GM06990 (cell line): Measurements from ENCODE around the gene INPP5A.
"Not testable (repeated sequence)": the region's sequence is repeated elsewhere in the genome, so short reads cannot be mapped to it uniquely, and the experiment has no call there.

Experiments
- DNase-seq: peaks from one replicate; pipeline ENCODE4 v3.0.0-alpha.2; 2011; ENCODE audit not compliant: insufficient read length; ENCODE audit errors: extremely low read depth
- H3K27me3 ChIP-seq: replicated peaks from 2 replicates; pipeline ENCODE4 v1.6.0; 2011; ENCODE audit warnings: low read length; ENCODE audit not compliant: control insufficient read depth, insufficient read depth
- H3K36me3 ChIP-seq: 2 replicates; pipeline ENCODE4 v1.5.1; 2011; ENCODE audit warnings: low read length; ENCODE audit not compliant: control insufficient read depth, insufficient read depth
- H3K4me3 ChIP-seq: replicated peaks from 2 replicates; pipeline ENCODE4 v1.5.1; 2011; ENCODE audit warnings: low read depth, mild to moderate bottlenecking, control low read depth, low read length
- CTCF ChIP-seq: IDR thresholded peaks from 2 replicates; pipeline ENCODE4 v1.5.1; 2011; ENCODE audit warnings: low read length, control low read depth, mild to moderate bottlenecking, inconsistent platforms; ENCODE audit not compliant: insufficient read depth, poor library complexity, severe bottlenecking

Gene INPP5A

DNA sequence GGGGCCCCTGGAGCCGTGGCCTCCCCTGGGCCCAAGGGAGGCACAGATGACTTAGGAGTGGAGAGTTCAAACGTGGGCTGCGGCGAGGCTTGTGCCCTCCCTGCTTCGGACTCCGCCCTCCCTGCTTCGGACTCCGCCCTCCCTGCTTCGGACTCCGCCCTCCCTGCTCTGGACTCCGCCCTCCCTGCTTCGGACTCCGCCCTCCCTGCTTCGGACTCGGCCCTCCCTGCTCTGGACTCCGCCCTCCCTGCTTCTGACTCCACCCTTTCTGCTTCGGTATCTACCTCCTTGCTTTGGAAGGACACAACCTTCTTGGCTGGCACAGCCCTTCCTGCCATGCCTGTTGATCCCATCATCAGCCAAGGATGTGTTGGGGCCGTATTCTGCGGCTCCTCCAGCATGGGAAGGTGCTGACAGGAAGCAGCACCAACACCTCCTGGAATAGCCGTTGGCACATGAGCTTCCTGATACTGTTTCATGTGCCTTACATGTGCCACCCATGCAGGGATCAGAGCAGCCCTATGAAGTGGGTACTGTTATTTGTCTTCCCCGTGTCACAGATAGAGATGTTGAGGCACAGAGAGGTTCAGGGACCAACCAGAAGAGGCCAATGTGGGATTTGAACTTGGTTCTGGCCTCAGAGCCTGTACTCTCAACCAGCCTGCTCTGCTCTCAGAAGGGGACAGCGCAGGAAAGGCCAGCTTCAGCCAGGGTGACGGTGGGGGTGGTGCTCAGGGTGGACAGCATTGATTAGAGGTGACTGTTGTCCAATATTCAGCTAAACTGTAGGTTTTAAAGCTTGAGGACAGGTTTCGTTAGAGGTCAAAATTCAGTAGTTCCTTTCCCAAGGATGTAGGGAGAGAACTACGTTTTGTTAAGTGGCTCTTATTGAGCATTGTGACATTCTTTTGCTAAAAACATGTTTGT is 133.9 kb downstream of the INPP5A start:
- H3K4me3 ChIP-seq = no peak overlapping the region
- no peaks in the 10 kb centered on the region for H3K36me3 ChIP-seq
- H3K27me3 ChIP-seq = no peaks in the 10 kb centered on the region
- no peak for DNase-seq
- TF ChIP-seq CTCF = no peak

- DNase-seq, H3K36me3 ChIP-seq, H3K4me3 ChIP-seq, H3K27me3 ChIP-seq: not testable (repeated sequence)
These were observed 136.2 kb downstream of the INPP5A start for GRCh38 chr10:132673746-132674145.

DNA sequence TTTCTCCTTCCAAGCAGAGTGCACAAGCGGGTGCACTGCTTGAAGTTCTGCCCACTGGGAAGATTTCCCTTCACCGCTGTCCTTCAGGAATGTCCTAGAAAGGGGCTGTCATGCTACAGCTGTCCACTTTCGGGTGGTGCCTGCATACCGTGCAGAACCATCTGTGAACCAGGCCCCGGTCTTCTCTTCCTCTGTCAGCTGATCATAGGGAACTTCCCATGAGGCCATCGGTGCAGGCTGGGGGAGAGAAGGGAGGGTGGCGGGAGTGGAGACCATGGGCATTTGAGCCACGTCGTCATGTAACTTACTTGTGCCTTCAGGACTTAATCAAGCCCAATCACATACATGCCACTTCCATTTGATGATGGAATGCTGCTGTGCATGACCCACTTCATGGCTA is 136.7 kb downstream of the INPP5A start:
- H3K27me3 ChIP-seq = no peaks in the 10 kb centered on the region
- no peaks in the 10 kb centered on the region for H3K36me3 ChIP-seq
- no peak overlapping the region for H3K4me3 ChIP-seq
- no peak for DNase-seq
- no peak for TF ChIP-seq CTCF

DNA sequence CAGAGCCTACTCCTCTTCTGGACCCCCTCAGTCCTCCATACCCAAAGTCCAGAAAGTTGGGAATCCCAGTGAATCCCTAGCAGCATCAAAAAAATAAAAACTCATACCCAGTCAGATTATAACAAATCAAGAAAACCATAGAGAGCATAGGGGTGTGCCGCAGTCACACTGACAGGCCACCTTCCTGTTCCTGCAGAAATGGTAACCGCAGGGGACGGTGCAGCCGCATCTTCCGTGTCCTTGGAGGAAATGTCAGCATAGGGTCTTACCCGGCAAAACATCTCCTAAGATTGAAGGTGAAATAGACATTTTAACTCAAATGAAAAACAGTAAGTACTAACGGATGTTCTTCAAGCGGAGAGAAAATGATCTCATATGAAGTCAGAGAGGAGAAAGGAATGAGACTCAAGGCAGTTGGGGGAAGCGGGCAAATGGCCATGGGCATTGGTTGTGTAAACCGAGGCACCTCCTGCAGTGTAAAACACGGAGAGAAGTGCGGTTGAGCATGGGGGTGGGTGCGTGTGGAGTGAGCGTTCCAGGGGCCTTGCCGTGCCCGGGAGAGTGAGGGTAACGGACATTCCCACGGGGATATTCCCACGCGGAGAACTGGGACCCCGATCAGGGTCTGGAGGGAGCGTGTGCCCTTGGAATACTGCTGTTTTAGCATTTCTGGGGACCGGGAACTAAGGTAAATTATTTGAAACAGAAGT is 137.6 kb downstream of the INPP5A start:
- DNase-seq = no peak
- H3K36me3 ChIP-seq = no peaks in the 10 kb centered on the region
- TF ChIP-seq CTCF = no peak
- H3K4me3 ChIP-seq = no peak overlapping the region
- H3K27me3 ChIP-seq = no peaks in the 10 kb centered on the region

DNA sequence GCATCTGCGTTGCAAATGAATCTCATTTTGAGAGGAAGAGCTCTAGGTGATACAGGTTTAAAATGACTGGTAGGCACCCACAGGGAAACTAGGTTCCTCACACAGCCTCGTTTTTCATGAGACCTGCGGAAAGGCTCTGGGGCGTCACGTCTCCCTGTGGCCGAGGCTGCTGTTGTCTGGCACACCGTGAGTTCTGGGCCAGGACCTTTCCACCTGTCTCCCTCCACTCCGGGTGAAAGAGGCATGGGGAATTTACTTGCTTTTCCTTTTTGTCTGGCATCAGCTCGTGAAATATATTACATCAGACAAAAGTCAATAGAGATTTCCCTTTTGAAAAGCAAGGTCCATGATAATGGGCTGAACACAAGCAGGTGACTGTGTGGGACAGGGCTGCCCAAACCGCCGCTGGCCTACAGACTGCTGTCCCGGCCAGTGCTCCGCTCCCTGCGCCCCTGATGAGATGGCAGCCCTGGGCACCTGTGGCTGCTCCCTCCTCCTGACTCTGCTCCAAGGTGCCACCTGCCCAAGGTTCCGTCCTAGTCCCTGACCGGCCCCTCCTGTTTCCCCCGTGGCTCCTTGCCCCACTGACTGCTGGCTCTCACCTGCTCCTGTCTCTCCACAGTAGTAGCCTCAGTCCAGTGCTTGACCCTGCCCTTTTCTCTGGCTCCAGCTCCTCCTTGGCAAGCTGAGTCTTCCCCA is 138.8 kb downstream of the INPP5A start:
- TF ChIP-seq CTCF = no peak
- no peaks in the 10 kb centered on the region for H3K27me3 ChIP-seq
- no peak overlapping the region for H3K4me3 ChIP-seq
- H3K36me3 ChIP-seq = no peaks in the 10 kb centered on the region
- DNase-seq = no peak

- no peak for TF ChIP-seq CTCF
- H3K4me3 ChIP-seq = no peak overlapping the region
- H3K36me3 ChIP-seq = no peaks in the 10 kb centered on the region
- DNase-seq = no peak
- no peaks in the 10 kb centered on the region for H3K27me3 ChIP-seq
These were observed 139.5 kb downstream of the INPP5A start for GRCh38 chr10:132677096-132677472.
